Adrenal gland (tissue), 5 donors: ENCODE data around the gene ADARB2.

Source experiments
- POLR2A ChIP-seq, 2 donors: fragments of 450-650 bp; IDR thresholded peaks; one replicate each; pipeline ENCODE4 v1.6.1; 2017; ENCODE audit warnings: antibody characterized with exemption in 2 of 2, mild to moderate bottlenecking in 2 of 2, moderate library complexity in 1 of 2
- TF ChIP-seq, protein P1 (sequence below), 6 experiments: fragments of 450-650 bp in 4 of 6; fragments of 200-600 bp in 2 of 6; sonication (generic) in 1 of 6; IDR thresholded peaks; 1 replicate in 5 of 6; 2 replicates in 1 of 6; pipeline versions ENCODE4 v1.5.1 to v1.8.0; 2016 to 2021; ENCODE audit warnings: antibody characterized with exemption in 6 of 6, mild to moderate bottlenecking in 2 of 6, moderate library complexity in 1 of 6
- donor health status: DM: no; HTN: no; CAD: no.

DNA sequence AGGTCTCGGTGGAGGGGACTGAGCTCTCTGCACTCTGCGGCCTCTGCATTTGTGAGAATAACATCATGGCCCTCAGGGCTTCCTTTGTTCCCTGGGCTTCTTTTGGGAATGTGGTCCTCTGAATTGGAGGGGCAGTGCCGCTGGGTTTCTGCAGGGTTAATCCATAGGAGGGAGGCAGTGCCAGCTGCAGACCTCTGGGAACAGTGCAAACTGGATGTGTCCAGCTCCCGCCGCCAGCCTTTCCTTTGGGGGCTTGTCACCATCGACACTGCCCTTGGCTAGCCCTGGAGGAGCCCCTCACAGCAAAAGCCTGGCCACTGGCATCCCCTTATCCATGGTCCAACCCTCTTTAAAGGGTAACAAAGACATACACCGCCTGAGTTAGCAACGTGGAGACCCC is 507.2 kb downstream of the ADARB2 start:
- TF ChIP-seq POLR2A (IDR thresholded peaks at IDR 0.05) = no peak
- TF ChIP-seq, protein P1, sequence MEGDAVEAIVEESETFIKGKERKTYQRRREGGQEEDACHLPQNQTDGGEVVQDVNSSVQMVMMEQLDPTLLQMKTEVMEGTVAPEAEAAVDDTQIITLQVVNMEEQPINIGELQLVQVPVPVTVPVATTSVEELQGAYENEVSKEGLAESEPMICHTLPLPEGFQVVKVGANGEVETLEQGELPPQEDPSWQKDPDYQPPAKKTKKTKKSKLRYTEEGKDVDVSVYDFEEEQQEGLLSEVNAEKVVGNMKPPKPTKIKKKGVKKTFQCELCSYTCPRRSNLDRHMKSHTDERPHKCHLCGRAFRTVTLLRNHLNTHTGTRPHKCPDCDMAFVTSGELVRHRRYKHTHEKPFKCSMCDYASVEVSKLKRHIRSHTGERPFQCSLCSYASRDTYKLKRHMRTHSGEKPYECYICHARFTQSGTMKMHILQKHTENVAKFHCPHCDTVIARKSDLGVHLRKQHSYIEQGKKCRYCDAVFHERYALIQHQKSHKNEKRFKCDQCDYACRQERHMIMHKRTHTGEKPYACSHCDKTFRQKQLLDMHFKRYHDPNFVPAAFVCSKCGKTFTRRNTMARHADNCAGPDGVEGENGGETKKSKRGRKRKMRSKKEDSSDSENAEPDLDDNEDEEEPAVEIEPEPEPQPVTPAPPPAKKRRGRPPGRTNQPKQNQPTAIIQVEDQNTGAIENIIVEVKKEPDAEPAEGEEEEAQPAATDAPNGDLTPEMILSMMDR (IDR thresholded peaks at IDR 0.05) = no peak
